GM23248 (cell line): ENCODE results near the gene SHROOM4. TPM values are rescaled to one million over a fixed set of nuclear protein-coding genes. Genes with fewer than 3 reads are reported as not detected.

Experiments used
- DNase-seq: peaks from one replicate; pipeline ENCODE4 v3.0.0-alpha.2; 2015
- H2AFZ ChIP-seq: fragments of 200-600 bp; sonication (generic); 2 replicates; pipeline ENCODE4 v1.6.1; 2016; ENCODE audit warnings: antibody characterized with exemption
- H3F3A ChIP-seq: fragments of 200-600 bp; sonication (generic); 2 replicates; pipeline ENCODE4 v1.6.1; 2016; ENCODE audit warnings: mild to moderate bottlenecking, antibody characterized with exemption, mixed run types; ENCODE audit not compliant: insufficient read depth
- H3K27ac ChIP-seq: fragments of 200-600 bp; sonication (generic); 2 replicates; pipeline ENCODE4 v1.5.1; 2016; ENCODE audit warnings: mild to moderate bottlenecking
- H3K27me3 ChIP-seq: fragments of 200-600 bp; sonication (generic); replicated peaks from 2 replicates; pipeline ENCODE4 v1.6.1; 2016; ENCODE audit warnings: mild to moderate bottlenecking; ENCODE audit not compliant: insufficient read depth
- H3K36me3 ChIP-seq: fragments of 200-600 bp; sonication (generic); 2 replicates; pipeline ENCODE4 v1.6.1; 2016; ENCODE audit warnings: low read depth, mild to moderate bottlenecking
- H3K4me1 ChIP-seq: fragments of 200-600 bp; sonication (generic); 2 replicates; pipeline ENCODE4 v1.6.1; 2016; ENCODE audit warnings: mild to moderate bottlenecking; ENCODE audit not compliant: insufficient read depth
- H3K4me2 ChIP-seq: fragments of 200-600 bp; sonication (generic); one replicate; pipeline ENCODE4 v1.6.1; 2016; ENCODE audit warnings: mild to moderate bottlenecking; ENCODE audit not compliant: unreplicated experiment
- H3K4me3 ChIP-seq: fragments of 200-600 bp; sonication (generic); 2 replicates; pipeline ENCODE4 v1.5.1; 2016; ENCODE audit warnings: mild to moderate bottlenecking
- H3K79me2 ChIP-seq: fragments of 200-600 bp; sonication (generic); 2 replicates; pipeline ENCODE4 v1.6.1; 2016; ENCODE audit warnings: mild to moderate bottlenecking; ENCODE audit not compliant: insufficient read depth
- H3K9ac ChIP-seq: fragments of 200-600 bp; sonication (generic); 2 replicates; pipeline ENCODE4 v1.6.1; 2016; ENCODE audit warnings: mild to moderate bottlenecking
- H3K9me2 ChIP-seq: fragments of 200-600 bp; sonication (generic); 2 replicates; pipeline ENCODE4 v1.6.1; 2016; ENCODE audit warnings: mixed run types, mild to moderate bottlenecking, moderate library complexity; ENCODE audit not compliant: insufficient read depth
- H3K9me3 ChIP-seq: fragments of 200-600 bp; sonication (generic); one replicate; pipeline ENCODE4 v1.6.1; 2017; ENCODE audit warnings: low read depth
- H4K20me1 ChIP-seq: fragments of 200-600 bp; sonication (generic); 2 replicates; pipeline ENCODE4 v1.6.0; 2016; ENCODE audit not compliant: insufficient read depth
- EZH2 ChIP-seq: fragments of 200-600 bp; sonication (generic); IDR thresholded peaks from 2 replicates; pipeline ENCODE4 v1.6.1; 2018; ENCODE audit warnings: antibody characterized with exemption, mild to moderate bottlenecking; ENCODE audit not compliant: insufficient read depth, poor library complexity, severe bottlenecking
- EZH2phosphoT487 ChIP-seq: fragments of 200-600 bp; sonication (generic); IDR thresholded peaks from 2 replicates; pipeline ENCODE4 v1.6.1; 2018; ENCODE audit warnings: antibody characterized with exemption, moderate library complexity, mild to moderate bottlenecking, low read depth; ENCODE audit not compliant: insufficient read depth
- WGBS, 2 experiments: methylation state at CpG; one replicate each; pipeline ENCODE4 v1.1.6; 2015 to 2017; ENCODE audit warnings: low lambda C conversion rate in 2 of 2, low coverage in 1 of 2; ENCODE audit errors: missing lambda C conversion rate in 2 of 2; 5-methylcytosine and 5-hydroxymethylcytosine counted together
- in situ Hi-C: fragments of 300-500 bp; cut with MboI; formaldehyde crosslinking; loops from 2 replicates; pipeline ENCODE4 v1.15.0; 2020
- polyA plus RNA-seq: library from polyadenylated mRNA; unstranded; fragments of >200 nt; fragmentation: Nextera tagmentation; extraction: Ambion mirVana; gene quantifications from 2 replicates; pipeline ENCODE4 v1.2.1, GENCODE V29; 2016
- total RNA-seq: library from RNA; depleted of rRNA; stranded (reverse); fragments of >200 nt; shearing (Covaris generic); gene quantifications from 2 replicates; pipeline ENCODE4 v1.2.3, GENCODE V29; 2014; rRNA removed

Gene SHROOM4
- 1.1 and 1.7 TPM in 2 replicates for total RNA-seq
- 0.55 and 0.67 TPM in 2 replicates for polyA plus RNA-seq

GRCh38 chrX:50813843-50814661, at the start of gene SHROOM4:
Gene SHROOM4 (minus strand): TSS chrX:50814194. CDS start chrX:50814018, 176 bp downstream.
- no peaks in the 10 kb centered on the region for H3F3A ChIP-seq
- H3K27me3 ChIP-seq, result no peaks in the 10 kb centered on the region
- no peaks in the 10 kb centered on the region for H3K9me3 ChIP-seq
- H3K4me1 ChIP-seq, result peaks cover 8% of the 10 kb centered on the region; the same call in 1 of the 2 replicates
- peak within 1 kb of the TSS; percentile 78 for H3K9ac ChIP-seq
- no peaks in the 10 kb centered on the region for H4K20me1 ChIP-seq
- in situ Hi-C loops, result no loop called here
- WGBS, 2 experiments, result 1 to 2% methylated on average over 19 to 33 of the region's 47 CpGs
- H3K36me3 ChIP-seq, result no peaks in the 10 kb centered on the region
- H2AFZ ChIP-seq, result peak within 1 kb of the TSS; percentile 96
- no peaks in the 10 kb centered on the region for H3K9me2 ChIP-seq
- H3K4me2 ChIP-seq, result peak within 1 kb of the TSS; percentile 88
- TF ChIP-seq EZH2phosphoT487, result no peak
- TF ChIP-seq EZH2, result no peak
- H3K79me2 ChIP-seq, result no peaks in the 10 kb centered on the region
- peak; percentile 76 for DNase-seq
- H3K4me3 ChIP-seq, result peak within 1 kb of the TSS; percentile 78
- H3K27ac ChIP-seq, result peak within 1 kb of the TSS; percentile 51

- 82 to 94% methylated on average over 1 of the region's 1 CpG for WGBS, 2 experiments
- no peaks in the 10 kb centered on the region for H3K36me3 ChIP-seq
- no peak for TF ChIP-seq EZH2
- no peak for TF ChIP-seq EZH2phosphoT487
- H2AFZ ChIP-seq, result no peak overlapping the region
- H3K9ac ChIP-seq, result no peak overlapping the region
- no peak overlapping the region for H3K27ac ChIP-seq
- H3K9me3 ChIP-seq, result no peaks in the 10 kb centered on the region
- no peaks in the 10 kb centered on the region for H3K9me2 ChIP-seq
- DNase-seq, result no peak
- no peaks in the 10 kb centered on the region for H4K20me1 ChIP-seq
- H3K79me2 ChIP-seq, result no peaks in the 10 kb centered on the region
- no peak overlapping the region for H3K4me2 ChIP-seq
- H3K4me3 ChIP-seq, result no peak overlapping the region
- no peaks in the 10 kb centered on the region for H3K4me1 ChIP-seq
- no peaks in the 10 kb centered on the region for H3F3A ChIP-seq
- in situ Hi-C loops, result no loop called here
- H3K27me3 ChIP-seq, result no peaks in the 10 kb centered on the region
These were observed 49.5 kb upstream of the SHROOM4 start for GRCh38 chrX:50863471-50863870.

- H3K27me3 ChIP-seq, result no peaks in the 10 kb centered on the region
- H3K79me2 ChIP-seq, result no peaks in the 10 kb centered on the region
- H3K9me3 ChIP-seq, result no peaks in the 10 kb centered on the region
- no peak overlapping the region for H3K27ac ChIP-seq
- no peak for TF ChIP-seq EZH2
- no peak for TF ChIP-seq EZH2phosphoT487
- H3K4me3 ChIP-seq, result no peak overlapping the region
- in situ Hi-C loops, result no loop called here
- no peaks in the 10 kb centered on the region for H3K36me3 ChIP-seq
- no peaks in the 10 kb centered on the region for H4K20me1 ChIP-seq
- H2AFZ ChIP-seq, result no peak overlapping the region
- H3F3A ChIP-seq, result no peaks in the 10 kb centered on the region
- no peak overlapping the region for H3K4me2 ChIP-seq
- no peak overlapping the region for H3K9ac ChIP-seq
- H3K4me1 ChIP-seq, result no peaks in the 10 kb centered on the region
- no peak for DNase-seq
- no peaks in the 10 kb centered on the region for H3K9me2 ChIP-seq
- WGBS, 2 experiments, result 36 to 41% methylated on average over 3 of the region's 3 CpGs
These were observed 46.5 kb upstream of the SHROOM4 start for GRCh38 chrX:50860518-50860917.

GRCh38 chrX:50858548-50858947, 44.6 kb upstream of the SHROOM4 start:
- no peaks in the 10 kb centered on the region for H4K20me1 ChIP-seq
- no peak overlapping the region for H3K9ac ChIP-seq
- TF ChIP-seq EZH2phosphoT487 (no peak), EZH2 (no peak)
- no peaks in the 10 kb centered on the region for H3K4me1 ChIP-seq
- H3K4me3 ChIP-seq, result no peak overlapping the region
- H3K27ac ChIP-seq, result no peak overlapping the region
- H3K9me3 ChIP-seq, result no peaks in the 10 kb centered on the region
- no peaks in the 10 kb centered on the region for H3K27me3 ChIP-seq
- H3K36me3 ChIP-seq, result no peaks in the 10 kb centered on the region
- no peaks in the 10 kb centered on the region for H3K9me2 ChIP-seq
- H3K4me2 ChIP-seq, result no peak overlapping the region
- no peak for DNase-seq
- in situ Hi-C loops, result no loop called here
- WGBS, 2 experiments, result 54 to 59% methylated on average over 3 of the region's 3 CpGs
- no peak overlapping the region for H2AFZ ChIP-seq
- no peaks in the 10 kb centered on the region for H3F3A ChIP-seq
- no peaks in the 10 kb centered on the region for H3K79me2 ChIP-seq
